Prostate gland (tissue), 2 donors: ENCODE data around the gene RPL28. TPM values are rescaled to one million over a fixed set of nuclear protein-coding genes. Genes with fewer than 3 reads are reported as not detected.

Source experiments
- DNase-seq: peaks from one replicate; pipeline ENCODE4 v3.0.0-alpha.2; 2019; ENCODE audit warnings: low spot score
- H3K27ac ChIP-seq, 2 donors: fragments of 200-600 bp; sonication (generic); 2 replicates each; pipeline ENCODE4 v1.5.1; 2017 to 2019
- H3K27me3 ChIP-seq: fragments of 200-600 bp; sonication (generic); replicated peaks from 2 replicates; pipeline ENCODE4 v1.5.1; 2019; ENCODE audit not compliant: insufficient read depth
- H3K36me3 ChIP-seq, 2 donors: fragments of 200-600 bp; sonication (generic); 1 replicate in 1 of 2; 2 replicates in 1 of 2; pipeline versions ENCODE4 v1.5.1 to v1.8.1; 2017 to 2019
- H3K4me1 ChIP-seq: fragments of 200-600 bp; sonication (generic); replicated peaks from 2 replicates; pipeline ENCODE4 v1.5.1; 2019
- H3K4me3 ChIP-seq, 2 donors: fragments of 200-600 bp; sonication (generic); 2 replicates each; pipeline ENCODE4 v1.5.1; 2017 to 2019
- H3K9me3 ChIP-seq: fragments of 200-600 bp; sonication (generic); 2 replicates; pipeline ENCODE4 v1.5.1; 2017
- CTCF ChIP-seq, 4 experiments: fragments of 200-600 bp in 2 of 4; fragments of 450-650 bp in 2 of 4; sonication (generic) in 2 of 4; IDR thresholded peaks; 1 replicate in 3 of 4; 2 replicates in 1 of 4; pipeline ENCODE4 v1.5.1; 2016 to 2019; ENCODE audit warnings: antibody characterized with exemption in 4 of 4, mild to moderate bottlenecking in 2 of 4, moderate library complexity in 2 of 4
- POLR2A ChIP-seq: fragments of 450-650 bp; IDR thresholded peaks from one replicate; pipeline ENCODE4 v1.6.1; 2016; ENCODE audit warnings: antibody characterized with exemption, mild to moderate bottlenecking
- POLR2AphosphoS5 ChIP-seq: sonication (generic); formaldehyde crosslinking; IDR thresholded peaks from one replicate; pipeline ENCODE4 v1.6.1; 2017; ENCODE audit warnings: antibody characterized with exemption
- WGBS: methylation state at CpG from one replicate; pipeline ENCODE4 v1.1.5; 2018; 5-methylcytosine and 5-hydroxymethylcytosine counted together
- intact Hi-C: fragments of 100-400 bp; cut with DNase I; formaldehyde crosslinking; loops from one replicate; pipeline ENCODE4 v1.14.2; 2022
- total RNA-seq, 2 donors: library from RNA; depleted of rRNA; stranded (reverse); fragments of >200 nt; gene quantifications; one replicate each; pipeline ENCODE4 v1.1.0, GENCODE V29; 2016

RPL28 gene
- total RNA-seq, 2 donors from 2014 or later = 439 to 554 TPM

GRCh38 chr19:55362990-55363716 is 22.6 kb upstream of the RPL28 start, which contains the start of gene GARIN5B:
TSS of gene GARIN5B (minus strand) at chr19:55363260. CDS start at chr19:55363066, 194 bp downstream.
- Histone ChIP-seq H3K4me3 (no peak within 1 kb of the TSS), H3K36me3 (no peaks in the 10 kb centered on the region), H3K9me3 (no peaks in the 10 kb centered on the region), H3K27ac (no peak within 1 kb of the TSS), H3K4me1 (no peaks in the 10 kb centered on the region), H3K27me3 (no peaks in the 10 kb centered on the region)
- DNase-seq = no peak
- TF ChIP-seq POLR2A (no peak), POLR2AphosphoS5 (no peak), CTCF (IDR thresholded peaks at IDR 0.05) (no peak)
- intact Hi-C loops = no loop called here
- 79% methylated on average over 23 of the region's 27 CpGs for WGBS

GRCh38 chr19:55365245-55365644 is 20.5 kb upstream of the RPL28 start:
- TF ChIP-seq POLR2A = no peak
- no peak for TF ChIP-seq CTCF (IDR thresholded peaks at IDR 0.05)
- no peak for TF ChIP-seq POLR2AphosphoS5
- 80% methylated on average over 8 of the region's 8 CpGs for WGBS
- peaks cover 4% of the 10 kb centered on the region for H3K27me3 ChIP-seq

GRCh38 chr19:55365964-55366363 is 19.8 kb upstream of the RPL28 start:
- Histone ChIP-seq H3K4me3 (no peak overlapping the region), H3K4me1 (peaks cover 4% of the 10 kb centered on the region), H3K27ac (no peak overlapping the region), H3K36me3 (no peaks in the 10 kb centered on the region), H3K9me3 (no peaks in the 10 kb centered on the region), H3K27me3 (peaks cover 10% of the 10 kb centered on the region)
- TF ChIP-seq POLR2A (no peak), CTCF (IDR thresholded peaks at IDR 0.05) (no peak), POLR2AphosphoS5 (no peak)
- WGBS = 63% methylated on average over 19 of the region's 19 CpGs
- no peak for DNase-seq
- intact Hi-C loops = no loop called here

More at GRCh38 chr19:55365245-55365644, 20.5 kb upstream of the RPL28 start:
- intact Hi-C loops = no loop called here
- DNase-seq = no peak
- H3K27ac ChIP-seq = no peak overlapping the region
- H3K4me1 ChIP-seq = peaks cover 4% of the 10 kb centered on the region
- no peaks in the 10 kb centered on the region for H3K9me3 ChIP-seq
- no peaks in the 10 kb centered on the region for H3K36me3 ChIP-seq
- H3K4me3 ChIP-seq = no peak overlapping the region

DNA sequence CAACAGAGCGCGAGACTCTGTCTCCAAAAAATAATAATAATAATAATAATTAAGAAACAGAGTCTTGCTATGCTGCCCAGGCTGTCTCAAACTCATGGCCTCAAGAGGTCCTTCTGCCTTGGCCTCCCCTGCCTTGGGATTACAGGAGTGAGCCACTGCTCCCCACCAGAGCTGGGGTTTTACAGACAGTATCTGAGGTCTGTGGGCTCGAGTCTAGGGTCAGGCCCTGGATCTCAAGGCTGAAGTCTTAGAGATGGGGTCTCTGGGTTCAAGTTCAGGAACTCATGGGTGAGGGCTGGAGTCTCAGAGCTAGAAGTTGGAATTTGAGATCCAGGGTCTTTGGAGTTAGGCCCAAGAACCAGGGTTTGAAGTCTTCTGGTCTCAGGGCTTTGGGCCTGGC is 18.9 kb upstream of the RPL28 start:
- TF ChIP-seq POLR2AphosphoS5 = no peak
- TF ChIP-seq CTCF (IDR thresholded peaks at IDR 0.05) = no peak
- no peak for TF ChIP-seq POLR2A
- H3K36me3 ChIP-seq = no peaks in the 10 kb centered on the region
- intact Hi-C loops = no loop called here
- no peaks in the 10 kb centered on the region for H3K9me3 ChIP-seq
- DNase-seq = no peak
- no peak overlapping the region for H3K4me3 ChIP-seq
- peaks cover 4% of the 10 kb centered on the region for H3K4me1 ChIP-seq
- H3K27ac ChIP-seq = no peak overlapping the region
- peaks cover 17% of the 10 kb centered on the region for H3K27me3 ChIP-seq
- 91% methylated on average over 3 of the region's 3 CpGs for WGBS

- H3K27ac ChIP-seq = no peak overlapping the region
- no peak overlapping the region for H3K4me3 ChIP-seq
- no peak for DNase-seq
- intact Hi-C loops = no loop called here
- no peaks in the 10 kb centered on the region for H3K36me3 ChIP-seq
- H3K4me1 ChIP-seq = peaks cover 4% of the 10 kb centered on the region
- no peaks in the 10 kb centered on the region for H3K9me3 ChIP-seq
- TF ChIP-seq CTCF (IDR thresholded peaks at IDR 0.05) = no peak
- TF ChIP-seq POLR2AphosphoS5 = no peak
- no peak for TF ChIP-seq POLR2A
- WGBS = 90% methylated on average over 16 of the region's 16 CpGs
- peaks cover 28% of the 10 kb centered on the region for H3K27me3 ChIP-seq
Measured at GRCh38 chr19:55368106-55368505, 17.6 kb upstream of the RPL28 start.
